NCI-H2107 treated with DMSO at 0.1 percent for 48 hours (cell line): ENCODE results near the gene FAXC.
"Not testable (repeated sequence)": the region's sequence is repeated elsewhere in the genome, so short reads cannot be mapped to it uniquely, and the experiment has no call there.

Experiments
- DNase-seq: peaks from one replicate; lab custom pipeline; 2025; ENCODE audit not compliant: unreplicated experiment; lab: John Stamatoyannopoulos, UW

Gene FAXC

DNA sequence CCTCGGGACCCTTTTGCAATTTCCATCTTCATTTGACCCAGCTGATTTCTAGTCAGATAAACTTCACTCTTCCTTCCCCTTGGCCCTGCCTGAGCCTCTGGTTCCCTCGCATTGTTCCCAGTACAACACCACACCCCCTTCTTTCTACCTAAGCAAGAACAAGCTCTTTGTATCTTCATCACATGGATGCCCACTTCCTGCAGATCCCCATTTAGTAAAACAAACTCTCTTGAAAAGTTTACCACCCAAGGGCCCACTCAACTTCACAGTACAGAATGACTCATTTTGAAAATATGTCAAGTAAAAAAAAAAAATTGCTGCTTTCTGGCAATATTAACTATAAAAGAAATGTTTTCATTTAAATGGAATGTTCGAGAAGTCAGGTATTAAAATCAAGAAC, 5.2 kb downstream of the FAXC start:
- DNase-seq = no peak

DNA sequence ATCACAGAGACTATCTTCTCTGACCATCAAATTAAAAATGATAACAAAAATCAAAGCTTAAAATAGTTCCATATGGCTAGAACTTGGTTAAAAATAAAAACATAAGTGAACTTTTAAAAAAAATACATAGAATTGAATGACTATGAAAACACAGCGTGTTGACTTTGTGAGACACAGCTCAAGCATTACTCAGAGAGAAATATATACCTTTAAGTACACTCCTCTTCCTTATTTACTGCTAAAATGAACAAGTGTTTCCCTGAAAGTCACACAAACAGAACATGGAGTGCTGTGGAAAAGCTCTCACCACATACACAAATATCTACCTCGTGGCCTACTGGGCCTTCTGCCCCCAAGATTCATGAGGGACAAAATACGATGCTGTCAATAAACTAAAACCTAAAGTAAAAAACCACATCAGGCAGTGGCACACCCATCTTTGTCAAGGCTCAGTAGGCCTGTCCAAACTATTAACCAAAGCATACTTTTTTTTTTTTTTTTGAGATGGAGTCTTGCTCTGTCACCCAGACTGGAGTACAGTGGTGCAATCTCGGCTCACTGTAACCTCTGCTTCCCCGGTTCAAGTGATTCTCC, 7.5 kb downstream of the FAXC start:
- no peak for DNase-seq

DNA sequence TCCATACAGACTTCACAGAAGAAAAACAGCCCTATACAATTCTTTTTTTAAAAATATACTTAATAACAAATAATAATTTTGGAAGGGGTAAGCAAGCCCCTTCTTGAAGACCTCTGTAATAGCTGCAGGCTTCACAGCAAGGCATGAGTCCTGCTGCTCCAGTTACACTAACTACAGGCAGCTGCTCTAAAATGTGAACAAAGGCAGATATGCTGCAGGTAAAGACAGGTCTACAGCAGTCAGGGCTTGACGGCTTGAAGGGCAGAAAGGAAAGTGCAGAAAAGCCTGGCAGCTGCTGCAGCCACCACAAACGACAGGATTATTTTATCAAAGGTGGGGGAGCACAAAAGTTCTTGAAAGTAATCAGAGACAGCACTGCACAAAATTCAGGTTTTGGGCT, 11.3 kb downstream of the FAXC start:
- peak; percentile 73 for DNase-seq

DNA sequence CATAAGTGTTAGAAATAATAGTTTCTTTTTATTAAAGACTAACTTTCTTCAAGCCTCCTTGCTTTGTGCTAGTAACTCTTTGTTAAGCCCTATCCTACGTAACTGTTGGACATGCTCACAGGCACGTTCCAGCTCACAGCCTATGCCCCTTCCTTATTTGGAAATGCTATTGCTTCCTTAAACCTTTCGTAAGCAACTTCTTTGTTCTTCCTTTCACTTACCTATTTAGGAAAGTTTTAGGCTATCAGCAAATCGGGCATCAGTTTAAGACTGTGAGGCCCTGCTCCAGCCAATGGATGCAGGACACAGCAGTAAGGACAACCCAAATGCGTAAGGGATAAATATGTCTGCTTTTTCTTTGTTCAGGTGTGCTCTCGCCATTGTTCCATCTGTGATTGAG, 14.2 kb downstream of the FAXC start:
- not testable (repeated sequence) for DNase-seq

DNA sequence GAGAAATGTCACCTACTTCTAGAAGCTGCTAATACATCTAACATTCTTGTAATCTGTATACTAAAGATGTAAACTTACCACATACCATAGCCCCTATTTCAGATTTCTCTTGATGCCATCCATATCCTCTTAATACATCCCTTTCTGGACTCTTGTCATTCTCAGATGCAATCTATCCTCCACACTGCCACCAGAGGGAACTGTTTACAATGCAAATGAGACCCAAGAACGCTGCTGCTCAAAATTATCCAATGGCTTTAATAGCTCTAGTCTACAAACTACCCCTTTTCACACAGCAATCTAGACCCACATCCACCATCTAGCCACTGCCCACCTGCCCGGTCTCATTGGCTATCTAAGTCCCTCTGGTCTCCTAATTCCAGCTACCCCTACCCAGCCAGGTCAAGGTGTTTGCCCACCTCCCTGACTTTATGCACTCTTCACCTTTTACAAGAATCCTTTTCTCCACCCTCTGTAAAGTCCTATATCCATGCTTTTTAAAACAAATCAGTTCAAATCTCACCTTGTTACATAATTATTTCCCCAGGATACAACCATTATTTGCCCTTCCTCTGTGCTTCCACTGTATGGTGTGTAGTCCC, 14.8 kb downstream of the FAXC start:
- DNase-seq = peak; percentile 77

DNA sequence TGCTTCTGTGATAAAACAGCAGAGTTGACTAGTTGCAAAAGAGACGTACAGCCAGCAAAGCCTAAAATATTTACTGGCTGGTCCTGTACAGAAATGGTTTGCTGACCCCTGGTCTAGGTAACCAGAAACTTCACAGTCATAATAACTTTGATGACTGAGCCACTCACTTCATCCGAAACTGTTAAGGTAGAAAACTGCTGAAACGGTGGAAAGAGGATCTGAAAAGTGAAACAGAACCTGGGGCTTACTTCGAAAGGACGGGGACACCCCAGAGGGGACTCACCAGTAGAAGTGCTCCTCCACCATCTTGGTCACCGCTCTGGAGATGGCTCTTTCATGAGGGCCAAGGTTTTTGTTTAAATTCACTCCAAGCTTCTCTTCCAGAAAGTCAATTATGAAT, 16.4 kb downstream of the FAXC start:
- no peak for DNase-seq

DNA sequence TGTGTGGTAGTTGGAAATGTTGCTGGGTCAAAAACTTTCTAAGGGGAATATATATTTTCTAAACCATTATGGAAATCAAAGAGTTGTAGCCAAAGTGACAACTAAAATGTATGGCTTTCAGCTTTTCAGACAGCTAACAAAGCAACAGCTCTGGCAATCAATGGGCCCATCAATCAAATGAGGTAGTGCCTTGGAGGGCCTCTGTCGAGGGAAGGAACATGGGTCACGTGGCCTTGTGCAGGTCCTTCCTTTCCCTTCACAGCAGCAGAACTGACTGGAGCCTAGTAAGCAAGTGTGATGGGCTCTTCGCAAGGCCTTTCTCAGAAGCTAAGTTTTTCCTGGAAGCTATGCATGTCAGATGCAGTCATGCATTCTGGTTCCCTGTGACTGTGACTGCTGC, 17.9 kb downstream of the FAXC start:
- DNase-seq = no peak

DNA sequence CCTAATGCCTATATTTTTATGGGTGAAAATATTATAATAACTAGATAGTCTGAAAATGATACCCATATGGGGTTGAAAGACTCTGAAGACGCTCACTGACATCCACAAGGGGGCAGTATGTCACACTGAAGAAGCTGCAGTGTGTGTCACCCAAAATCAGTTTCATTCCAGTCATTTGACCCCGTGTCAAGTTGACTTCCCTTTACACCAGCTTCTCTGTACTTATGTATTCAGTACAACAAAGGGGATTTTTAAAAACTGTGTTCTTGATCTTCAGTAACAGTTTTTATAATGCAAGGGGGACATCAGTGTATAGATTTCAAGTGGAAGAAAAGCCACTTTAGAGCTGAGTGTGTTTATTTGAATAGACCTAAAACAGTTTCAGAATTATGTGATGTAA, 19.3 kb downstream of the FAXC start:
- peak; percentile 12 for DNase-seq

DNA sequence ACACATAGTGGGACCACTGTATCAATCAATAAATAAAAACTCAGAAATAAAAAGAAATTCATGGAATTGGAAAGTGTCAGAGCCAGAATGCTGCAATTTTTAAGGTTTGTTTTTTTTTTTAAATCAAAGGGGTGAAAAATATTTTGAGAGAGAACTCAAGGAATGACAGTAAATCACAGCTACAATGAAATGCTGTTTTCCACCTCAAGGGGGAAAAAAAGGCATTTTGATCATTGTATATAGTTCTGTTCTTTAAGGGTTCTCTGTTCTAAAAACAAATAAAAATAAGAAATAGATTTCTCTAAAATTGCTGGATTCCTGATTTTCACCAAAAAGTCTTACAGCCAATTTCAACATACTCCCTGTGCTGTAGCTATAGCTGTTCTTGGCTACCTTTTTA, 24.5 kb downstream of the FAXC start:
- DNase-seq = no peak

DNA sequence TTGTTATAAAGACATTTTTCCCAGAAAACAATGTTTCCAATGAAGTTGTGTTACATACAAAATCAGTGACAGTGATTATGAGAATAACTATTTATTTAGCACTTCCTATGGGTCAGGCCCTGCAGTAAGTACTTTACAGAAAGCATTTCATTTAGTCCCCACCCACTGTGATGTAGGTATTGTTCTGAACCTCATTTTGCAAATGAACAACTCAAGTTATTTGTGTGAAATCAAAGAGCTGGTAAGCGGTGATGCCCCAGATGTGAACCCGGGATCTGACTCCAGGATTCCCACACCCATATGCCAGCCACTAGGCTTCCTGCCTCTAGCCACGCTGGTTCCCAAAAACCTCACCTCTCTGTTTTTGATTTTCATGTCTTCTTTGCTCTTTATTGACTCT, 30.9 kb downstream of the FAXC start:
- no peak for DNase-seq

DNA sequence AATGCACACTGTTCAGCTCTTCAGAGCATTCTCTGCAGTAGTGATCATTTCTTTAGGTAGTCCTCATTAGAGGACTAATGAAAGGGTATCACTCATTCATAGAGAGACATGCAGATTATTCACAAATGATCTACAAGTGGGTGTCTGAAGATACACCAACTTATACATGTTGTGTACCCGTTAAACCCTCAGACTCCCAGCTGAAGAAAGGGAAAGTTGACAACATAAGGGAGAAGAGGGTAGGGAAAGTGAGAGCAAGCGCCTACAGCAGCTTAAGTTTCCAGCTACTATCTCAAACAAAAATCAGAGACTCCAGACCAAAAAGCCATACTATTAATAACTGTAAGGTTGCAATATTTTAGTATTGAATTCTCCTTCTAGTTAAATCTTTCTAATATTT, 37.1 kb downstream of the FAXC start:
- no peak for DNase-seq

DNA sequence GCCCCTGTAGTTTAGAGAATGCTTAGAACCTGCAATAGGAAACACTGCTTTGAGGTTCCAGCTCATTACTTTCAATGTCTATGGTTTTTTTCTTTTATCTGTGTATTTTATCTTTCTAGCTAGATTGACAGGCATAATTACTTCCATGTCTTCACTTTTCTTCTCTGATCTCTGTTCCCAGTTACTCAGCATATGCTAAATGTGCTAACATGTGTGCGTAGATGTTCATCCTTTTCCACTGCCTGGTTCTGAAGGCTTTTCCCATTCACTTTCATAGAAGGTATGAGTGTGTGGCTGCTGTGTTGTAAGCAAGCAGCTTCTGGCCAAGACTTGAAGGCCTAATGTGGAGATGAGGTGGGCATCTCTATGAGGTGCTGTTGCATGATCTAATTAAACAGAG, 38.9 kb downstream of the FAXC start:
- DNase-seq = no peak

DNA sequence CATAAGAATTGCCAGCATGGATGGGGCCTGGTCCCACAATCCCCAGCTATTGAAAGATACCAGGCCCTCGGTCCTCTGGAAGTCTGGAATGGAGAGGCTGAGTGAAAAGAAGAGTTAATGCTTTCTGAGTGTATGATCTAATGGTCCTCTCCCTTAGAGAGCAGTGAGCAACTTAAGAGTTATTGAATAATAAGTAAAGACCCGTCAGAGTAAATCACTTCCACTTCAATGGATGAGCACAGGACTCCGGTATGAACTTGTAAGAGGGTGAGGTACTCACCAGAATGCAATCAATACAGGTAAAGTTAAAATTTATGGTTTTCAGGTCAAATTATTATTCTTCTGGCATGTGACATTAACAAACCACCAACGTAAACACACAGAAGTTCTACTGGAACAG, 39.9 kb downstream of the FAXC start:
- DNase-seq = no peak

DNA sequence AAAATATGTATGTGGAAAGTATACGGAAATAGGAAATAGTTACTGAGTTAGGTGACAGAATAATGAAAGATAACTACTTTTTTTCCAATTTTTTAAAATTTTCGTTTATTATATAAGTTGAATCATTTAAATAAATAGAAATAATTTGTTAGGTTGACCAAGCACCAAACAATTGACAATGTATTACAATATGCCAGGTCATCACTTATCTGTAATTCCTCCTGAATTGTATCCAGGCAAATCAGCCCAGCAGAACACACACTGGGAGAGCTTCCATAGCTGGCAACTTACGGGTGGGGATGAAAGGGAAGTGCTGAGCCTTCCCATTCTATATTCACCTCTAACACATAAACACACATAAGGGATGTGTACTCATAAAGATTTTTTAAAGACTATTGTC, 40.7 kb downstream of the FAXC start:
- DNase-seq = no peak

DNA sequence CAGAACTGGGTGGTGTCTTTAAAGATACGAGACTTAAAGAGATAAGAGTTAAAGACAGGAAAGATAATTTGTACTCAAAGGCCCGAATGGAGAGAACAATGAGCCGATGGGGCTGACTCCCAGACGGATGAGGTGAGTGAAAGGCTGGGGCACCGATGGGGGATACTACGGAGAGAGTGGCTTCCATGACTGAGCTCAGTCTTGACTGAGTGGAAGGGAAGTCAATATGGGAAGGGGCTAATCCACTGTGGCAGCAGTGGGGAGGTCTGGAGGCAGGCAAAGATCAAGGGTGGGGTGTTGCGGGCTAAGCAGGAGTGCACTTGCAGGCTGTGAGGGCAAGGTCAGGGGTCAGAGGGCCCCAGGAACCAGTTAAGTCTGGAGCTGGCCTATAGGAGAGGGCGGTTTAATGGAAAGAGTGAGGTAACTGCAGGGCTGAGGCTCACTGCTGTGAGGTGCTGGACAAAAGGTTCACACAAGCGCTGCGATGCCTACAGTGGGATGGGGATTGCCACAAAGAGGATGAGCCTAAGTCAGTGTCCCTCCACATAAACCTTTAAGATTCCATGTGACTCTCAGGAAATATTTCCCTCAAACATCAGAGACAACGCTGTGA, 42.1 kb downstream of the FAXC start:
- no peak for DNase-seq

DNA sequence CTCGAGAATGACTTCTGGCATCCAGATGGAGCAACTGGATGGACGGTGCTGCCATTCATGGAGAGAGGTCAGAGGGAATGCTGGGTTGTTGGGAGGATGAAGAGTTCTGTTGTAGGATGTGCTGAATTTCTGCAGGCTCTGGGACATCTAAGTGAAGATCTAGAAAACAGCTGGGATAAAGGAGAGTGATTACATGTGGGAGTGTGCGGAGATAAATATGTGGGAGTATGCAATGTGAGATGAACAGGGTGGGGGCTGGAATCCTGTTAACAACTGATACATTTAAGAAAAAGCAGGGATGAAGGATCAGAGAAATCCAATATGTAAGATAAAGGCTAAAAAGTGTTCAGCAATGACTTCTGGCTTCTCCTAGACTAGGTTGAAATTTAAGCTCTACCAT, 43.1 kb downstream of the FAXC start:
- no peak for DNase-seq

DNA sequence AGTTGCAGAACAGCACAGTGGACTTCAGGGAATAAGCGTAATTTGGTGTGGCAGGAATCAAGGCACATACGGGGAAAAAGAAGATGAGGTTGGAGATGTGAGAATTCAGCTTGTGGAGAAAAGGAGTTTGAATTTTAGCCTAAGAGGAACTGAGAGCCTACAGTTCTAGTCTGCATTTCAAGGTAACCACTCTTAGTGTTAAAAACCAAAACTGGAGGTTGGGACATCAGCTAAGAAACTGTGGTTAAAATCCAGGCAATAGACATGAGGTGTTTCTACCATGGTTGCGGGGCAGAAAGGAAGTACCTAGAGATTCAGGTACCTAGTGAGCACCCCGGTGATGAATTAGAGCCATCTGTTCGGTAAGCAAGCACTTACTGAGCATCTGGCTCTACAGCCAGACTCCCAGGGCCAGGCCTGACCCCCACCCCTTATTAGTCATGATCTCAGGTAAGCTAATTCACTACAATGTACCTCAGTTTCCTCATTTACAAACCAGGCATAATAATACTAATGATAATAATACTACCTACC, 44.4 kb downstream of the FAXC start:
- no peak for DNase-seq

DNA sequence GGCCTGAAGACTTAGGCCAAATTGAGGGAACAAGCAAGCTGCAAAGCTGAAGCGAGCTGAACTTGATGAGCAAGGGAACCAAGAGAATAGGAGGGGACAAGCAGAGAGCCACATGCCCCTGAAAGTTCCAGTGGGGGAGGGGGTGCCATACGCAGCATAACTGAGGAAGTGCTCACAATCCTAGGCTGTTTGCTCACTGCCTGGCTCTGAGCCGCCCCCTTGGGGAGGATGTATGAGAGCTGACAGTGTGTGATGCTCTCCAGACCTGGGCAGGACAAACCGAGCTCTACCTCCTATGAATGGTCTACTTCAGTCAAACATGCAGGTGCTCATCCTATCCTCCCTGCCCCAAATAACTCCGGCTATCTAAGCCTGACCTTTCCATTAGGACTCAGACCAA, 52.1 kb downstream of the FAXC start:
- DNase-seq = no peak

DNA sequence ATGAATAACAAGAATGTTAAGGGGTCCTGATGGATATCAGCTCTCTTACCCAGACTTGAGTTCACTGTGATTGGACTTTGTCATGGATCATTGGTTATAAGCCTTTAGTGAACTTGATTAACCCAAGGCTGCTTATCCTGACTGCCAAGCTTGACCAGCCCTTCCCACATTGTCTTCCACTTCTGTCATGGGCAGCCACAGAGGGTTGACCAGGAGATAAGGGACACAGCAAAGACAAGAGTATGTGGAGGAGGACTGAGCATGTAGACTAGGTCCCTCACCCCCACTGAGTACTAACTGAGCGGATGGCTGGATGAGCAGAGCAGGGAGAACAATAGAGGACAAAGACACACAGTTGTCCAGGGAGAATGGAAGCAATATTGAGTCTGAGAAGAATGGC, 52.5 kb downstream of the FAXC start:
- no peak for DNase-seq

DNA sequence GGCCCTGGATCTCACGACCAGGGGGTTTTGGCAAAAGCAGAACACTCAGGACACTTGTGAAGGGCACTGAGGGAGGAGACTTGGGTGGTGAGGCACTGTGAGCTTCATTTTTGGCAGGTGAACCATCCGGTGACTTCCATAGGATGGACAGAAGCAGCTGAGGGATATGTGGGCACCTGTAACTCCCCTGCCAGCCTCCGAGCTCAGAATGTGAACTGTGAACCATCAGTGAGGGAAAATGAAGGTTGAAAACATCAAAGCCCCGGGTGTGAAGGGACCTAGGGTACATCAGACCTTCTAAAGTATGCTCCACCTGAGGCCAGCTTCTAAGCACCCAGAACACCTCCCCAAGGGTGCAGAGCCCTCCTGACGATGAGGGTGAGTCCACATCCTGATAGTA, 53.2 kb downstream of the FAXC start:
- DNase-seq = no peak

DNA sequence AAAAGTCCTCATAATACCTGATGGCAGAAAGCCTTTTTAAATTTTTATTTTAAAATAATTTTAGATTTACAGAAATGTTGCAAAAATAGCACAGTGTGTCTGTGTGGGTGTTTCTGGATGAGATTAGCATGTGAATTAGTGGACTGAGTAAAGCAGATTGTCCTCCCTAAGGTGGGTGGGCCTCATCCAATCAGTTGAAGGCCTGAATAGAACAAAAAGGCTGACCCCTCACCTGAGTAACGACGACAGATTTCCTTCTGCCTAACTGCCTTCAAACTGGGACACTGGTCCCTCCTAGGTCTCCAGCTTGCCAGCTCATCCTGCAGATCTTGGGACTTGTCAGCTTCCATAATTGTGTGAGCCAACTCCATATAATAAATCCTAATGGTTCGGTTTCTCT, 54.2 kb downstream of the FAXC start:
- DNase-seq = no peak

DNA sequence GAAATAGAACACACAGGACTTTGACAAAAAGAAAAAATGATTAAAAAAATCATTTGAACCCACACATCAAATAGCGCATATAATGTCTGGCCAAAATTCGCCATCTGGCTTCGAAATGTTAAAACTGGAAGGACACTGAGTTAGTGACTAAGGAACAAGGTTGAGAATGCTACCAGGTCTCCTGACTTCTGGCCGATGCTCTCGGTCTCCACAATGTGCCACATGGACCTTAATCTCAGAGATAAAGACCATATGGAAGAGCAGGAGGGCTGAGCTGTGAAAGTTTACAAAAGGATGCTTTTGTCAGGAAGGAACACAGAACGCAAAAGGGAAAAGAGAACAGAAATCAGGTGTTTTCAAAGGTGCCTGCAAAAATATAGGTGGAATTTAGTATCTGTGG, 54.7 kb downstream of the FAXC start:
- DNase-seq = no peak

DNA sequence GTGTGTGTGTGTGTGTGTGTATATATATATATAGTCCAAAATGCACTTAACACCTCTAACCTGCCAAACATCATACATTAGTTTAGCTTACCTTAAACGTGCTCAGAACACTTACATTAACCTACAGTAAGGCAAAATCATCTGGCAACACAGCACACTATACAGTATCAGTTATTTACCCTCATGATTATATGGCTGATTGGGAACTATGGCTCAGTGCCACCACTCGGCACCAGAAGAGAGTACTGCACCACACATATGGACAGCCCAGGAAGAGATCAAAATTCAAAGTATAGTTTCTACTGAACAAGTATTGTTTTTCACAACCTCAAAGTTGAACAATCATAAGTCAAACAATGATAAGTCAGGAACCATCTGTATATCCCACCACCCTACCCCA, 59.8 kb downstream of the FAXC start:
- no peak for DNase-seq
